Muscle of leg (tissue), 16 donors: ENCODE measurements around the gene ZNF487. TPM values are rescaled to one million over a fixed set of nuclear protein-coding genes. Genes with fewer than 3 reads are reported as not detected.
"Not testable (repeated sequence)": the region's sequence is repeated elsewhere in the genome, so short reads cannot be mapped to it uniquely, and the experiment has no call there.

ENCODE experiments used
- DNase-seq: peaks from one replicate; pipeline ENCODE4 v3.0.0; 2013
- H3K27ac ChIP-seq: one replicate; pipeline ENCODE4 v1.5.1; 2013; ENCODE audit warnings: mild to moderate bottlenecking, low read length, control low read depth
- H3K27me3 ChIP-seq: one replicate; pipeline ENCODE4 v1.6.1; 2013; ENCODE audit warnings: low read length; ENCODE audit not compliant: control insufficient read depth, insufficient read depth
- H3K36me3 ChIP-seq: one replicate; pipeline ENCODE4 v1.6.1; 2013; ENCODE audit warnings: low read length; ENCODE audit not compliant: control insufficient read depth, insufficient read depth
- H3K4me1 ChIP-seq: one replicate; pipeline ENCODE4 v1.6.1; 2013; ENCODE audit warnings: low read length; ENCODE audit not compliant: control insufficient read depth, insufficient read depth
- H3K4me3 ChIP-seq: one replicate; pipeline ENCODE4 v1.5.1; 2013; ENCODE audit warnings: low read length, control low read depth
- H3K9me3 ChIP-seq: replicated peaks from 2 replicates; pipeline ENCODE4 v1.6.1; 2013; ENCODE audit warnings: low read depth, low read length; ENCODE audit not compliant: control insufficient read depth
- WGBS: methylation state at CpG from one replicate; pipeline ENCODE4 v1.1.5; 2013; ENCODE audit warnings: missing lambda C conversion rate; ENCODE audit not compliant: insufficient coverage; 5-methylcytosine and 5-hydroxymethylcytosine counted together
- long read RNA-seq, 11 donors: transcript quantifications; one replicate each; lab custom pipeline, GENCODE V29; 2026
- polyA plus RNA-seq, 8 donors: library from polyadenylated mRNA; unstranded; fragments of 120-200 nt; gene quantifications; one replicate each; pipeline versions ENCODE4 v1.2.1 to v1.2.3, GENCODE V29; 2013; ENCODE audit warnings: inconsistent platforms in 1 of 8, low replicate concordance in 1 of 8; ENCODE audit not compliant: insufficient read length in 8 of 8, insufficient read depth in 1 of 8
- total RNA-seq: library from RNA; stranded (reverse); fragments of 120-200 nt; gene quantifications from one replicate; pipeline ENCODE4 v1.2.4, GENCODE V29; 2013

The ZNF487 gene
- total RNA-seq (5.9 TPM), polyA plus RNA-seq (1 to 10 TPM; 3.6 to 5.1 (median 4.1) TPM)
- long read RNA-seq, donor 1, result 0 reads
- long read RNA-seq, donor 2, result 0 reads
- long read RNA-seq, donor 3, result 0 reads
- long read RNA-seq, donor 4, partial matches to known transcripts, result 0 of 2 reads
- long read RNA-seq, donor 4, other reads (novel, unspliced or antisense), result 0 of 2 reads
- long read RNA-seq, donor 5, partial matches to known transcripts, result 0 of 2 reads
- long read RNA-seq, donor 5, other reads (novel, unspliced or antisense), result 0 of 2 reads
- long read RNA-seq, donor 6, partial matches to known transcripts, result 0 of 2 reads
- long read RNA-seq, donor 6, other reads (novel, unspliced or antisense), result 0 of 2 reads
- long read RNA-seq, donor 7, partial matches to known transcripts, result 0 of 1 reads
- long read RNA-seq, donor 7, other reads (novel, unspliced or antisense), result 0 of 1 reads
- long read RNA-seq, donor 8, partial matches to known transcripts, result 0 of 4 reads
- long read RNA-seq, donor 8, other reads (novel, unspliced or antisense), result 0 of 4 reads
- long read RNA-seq, donor 9, partial matches to known transcripts, result 0 of 1 reads
- long read RNA-seq, donor 9, other reads (novel, unspliced or antisense), result 0 of 1 reads
- long read RNA-seq, donor 10, partial matches to known transcripts, result 0 of 4 reads
- long read RNA-seq, donor 10, other reads (novel, unspliced or antisense), result 0 of 4 reads
- long read RNA-seq, donor 11, partial matches to known transcripts, result 0 of 1 reads
- long read RNA-seq, donor 11, other reads (novel, unspliced or antisense), result 0 of 1 reads

- 0% methylated on average over 67 of the region's 69 CpGs for WGBS
- Histone ChIP-seq H3K4me3 (peak within 1 kb of the TSS; percentile 68), H3K4me1 (peaks cover 5% of the 10 kb centered on the region)
Observed at GRCh38 chr10:43436291-43437140, at the start of gene ZNF487. TSS of gene ZNF487 (plus strand) at chr10:43437111. CDS start at chr10:43475814, 38,703 bp downstream.

GRCh38 chr10:43387678-43388032 lies 49.3 kb upstream of the ZNF487 start:
- WGBS, result no CpG with 5 or more reads among the region's 5 CpGs

More at GRCh38 chr10:43436291-43437140, at the start of gene ZNF487:
- Histone ChIP-seq H3K36me3 (no peaks in the 10 kb centered on the region), H3K9me3 (no peaks in the 10 kb centered on the region), H3K27me3 (no peaks in the 10 kb centered on the region), H3K27ac (peak within 1 kb of the TSS; percentile 98)
- DNase-seq, result peak; percentile 96

GRCh38 chr10:43389867-43390266 lies 47.0 kb upstream of the ZNF487 start:
- Histone ChIP-seq H3K4me3 (no peak overlapping the region), H3K27me3 (no peaks in the 10 kb centered on the region), H3K36me3 (peaks cover 75% of the 10 kb centered on the region), H3K4me1 (peaks cover 2% of the 10 kb centered on the region), H3K27ac (no peak overlapping the region), H3K9me3 (no peaks in the 10 kb centered on the region)
- 83% methylated on average over 2 of the region's 3 CpGs for WGBS
- no peak for DNase-seq

More at GRCh38 chr10:43387678-43388032, 49.3 kb upstream of the ZNF487 start:
- H3K36me3 ChIP-seq, result peaks cover 61% of the 10 kb centered on the region
- no peak overlapping the region for H3K4me3 ChIP-seq
- no peak for DNase-seq
- H3K27ac ChIP-seq, result no peak overlapping the region
- H3K9me3 ChIP-seq, result no peaks in the 10 kb centered on the region
- H3K27me3 ChIP-seq, result no peaks in the 10 kb centered on the region
- H3K4me1 ChIP-seq, result no peaks in the 10 kb centered on the region

- DNase-seq, result no peak
- Histone ChIP-seq H3K27me3 (no peaks in the 10 kb centered on the region), H3K27ac (no peak overlapping the region), H3K4me1 (peaks cover 6% of the 10 kb centered on the region), H3K36me3 (peaks cover 75% of the 10 kb centered on the region), H3K9me3 (no peaks in the 10 kb centered on the region), H3K4me3 (no peak overlapping the region)
- 68% methylated on average over 4 of the region's 5 CpGs for WGBS
Observed at GRCh38 chr10:43390333-43390732, 46.6 kb upstream of the ZNF487 start.

- peaks cover 71% of the 10 kb centered on the region for H3K36me3 ChIP-seq
- no peaks in the 10 kb centered on the region for H3K27me3 ChIP-seq
- peaks cover 9% of the 10 kb centered on the region for H3K4me1 ChIP-seq
- H3K4me3 ChIP-seq, result no peak overlapping the region
- 93% methylated on average over 3 of the region's 7 CpGs for WGBS
- no peaks in the 10 kb centered on the region for H3K9me3 ChIP-seq
- no peak overlapping the region for H3K27ac ChIP-seq
- DNase-seq, result peak; percentile 53
Observed at GRCh38 chr10:43390759-43391158, 46.2 kb upstream of the ZNF487 start.

GRCh38 chr10:43391496-43391895 lies 45.4 kb upstream of the ZNF487 start:
- no peaks in the 10 kb centered on the region for H3K9me3 ChIP-seq
- WGBS, result 79% methylated on average over 4 of the region's 6 CpGs
- peaks cover 69% of the 10 kb centered on the region for H3K36me3 ChIP-seq
- DNase-seq, result no peak
- H3K4me3 ChIP-seq, result no peak overlapping the region
- H3K27me3 ChIP-seq, result no peaks in the 10 kb centered on the region
- H3K4me1 ChIP-seq, result peaks cover 13% of the 10 kb centered on the region
- no peak overlapping the region for H3K27ac ChIP-seq

DNA sequence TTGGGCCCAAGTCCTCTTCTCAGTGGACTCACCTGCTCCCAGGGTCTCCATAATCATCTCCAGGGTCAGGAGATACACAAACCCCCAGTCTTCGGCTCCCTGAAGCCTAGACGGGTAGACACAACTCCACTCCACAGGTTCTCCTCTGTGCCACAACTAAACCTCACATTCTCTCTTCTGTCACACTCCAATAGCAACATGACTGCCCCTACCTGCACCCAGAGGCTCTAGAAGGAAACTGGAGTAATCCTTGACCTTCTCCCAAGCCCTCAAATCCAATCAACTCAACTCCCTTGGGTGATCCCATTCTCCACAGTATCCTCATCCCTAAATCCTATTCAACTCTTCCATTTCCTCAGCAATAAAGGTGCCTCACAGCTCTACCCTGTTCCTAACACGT lies 44.2 kb upstream of the ZNF487 start:
- peaks cover 57% of the 10 kb centered on the region for H3K36me3 ChIP-seq
- H3K9me3 ChIP-seq, result no peaks in the 10 kb centered on the region
- no peak for DNase-seq
- WGBS, result 78% methylated on average over 2 of the region's 3 CpGs
- H3K4me3 ChIP-seq, result no peak overlapping the region
- no peaks in the 10 kb centered on the region for H3K27me3 ChIP-seq
- H3K27ac ChIP-seq, result no peak overlapping the region
- peaks cover 13% of the 10 kb centered on the region for H3K4me1 ChIP-seq

DNA sequence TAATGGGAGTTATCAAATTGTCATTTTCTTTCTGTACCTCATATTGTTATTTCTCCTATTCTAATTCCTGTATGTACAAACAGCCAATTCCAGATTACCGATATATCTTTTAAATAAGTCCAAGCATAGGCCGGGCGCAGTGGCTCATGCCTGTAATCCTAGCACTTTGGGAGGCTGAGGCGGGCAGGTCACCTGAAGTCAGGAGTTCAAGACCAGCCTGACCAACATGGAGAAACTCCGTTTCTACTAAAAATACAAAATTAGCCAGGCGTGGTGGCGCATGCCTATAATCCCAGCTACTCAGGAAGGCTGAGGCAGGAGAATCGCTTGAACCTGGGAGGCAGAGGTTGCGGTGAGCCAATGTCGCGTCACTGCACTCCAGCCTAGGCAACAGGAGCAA lies 43.7 kb upstream of the ZNF487 start:
- peaks cover 54% of the 10 kb centered on the region for H3K36me3 ChIP-seq
- not testable (repeated sequence) for H3K27ac ChIP-seq, DNase-seq, H3K9me3 ChIP-seq, H3K4me3 ChIP-seq, H3K27me3 ChIP-seq
- peaks cover 17% of the 10 kb centered on the region for H3K4me1 ChIP-seq
- 98% methylated on average over 6 of the region's 11 CpGs for WGBS

DNA sequence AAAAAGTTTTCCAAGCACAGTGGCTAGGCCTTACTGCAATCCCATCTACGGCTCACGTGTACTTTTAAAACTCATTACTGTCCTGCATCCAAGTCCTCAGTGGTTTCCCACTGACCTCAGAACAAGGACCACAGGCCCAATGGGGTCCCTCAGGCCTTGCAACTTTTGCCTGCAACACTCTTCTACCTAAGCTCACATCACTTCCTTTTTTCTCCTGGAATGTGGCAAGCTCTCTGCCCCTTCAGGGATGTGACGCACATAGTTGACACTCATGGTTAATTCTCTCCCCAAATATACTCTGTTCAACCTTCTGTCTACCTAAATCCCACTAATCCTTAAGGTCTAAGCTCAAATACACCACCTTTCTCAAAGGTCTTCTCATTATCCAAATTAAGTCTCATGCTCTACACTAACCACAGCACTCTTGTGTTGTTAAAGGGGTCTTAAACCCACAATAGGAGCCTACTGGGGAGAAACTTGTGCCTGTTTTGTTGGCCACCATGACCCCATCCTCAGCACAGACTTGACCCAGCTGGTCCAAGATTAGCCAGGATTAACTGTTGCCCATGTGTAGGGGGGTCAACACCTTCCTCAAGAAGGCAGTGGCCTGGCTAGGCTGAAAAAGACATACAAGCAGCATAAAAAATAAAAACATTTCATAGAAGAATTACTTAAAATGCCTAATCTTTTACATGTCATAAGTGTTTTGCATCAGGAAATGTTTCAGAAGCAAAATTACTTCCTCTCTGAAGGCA lies 43.1 kb upstream of the ZNF487 start:
- Histone ChIP-seq H3K27ac (no peak overlapping the region), H3K4me1 (peaks cover 22% of the 10 kb centered on the region)

More for the DNA sequence above, 43.1 kb upstream of the ZNF487 start:
- H3K9me3 ChIP-seq, result no peaks in the 10 kb centered on the region
- H3K4me3 ChIP-seq, result no peak overlapping the region
- H3K36me3 ChIP-seq, result peaks cover 51% of the 10 kb centered on the region
- H3K27me3 ChIP-seq, result no peaks in the 10 kb centered on the region
- 73% methylated on average over 3 of the region's 3 CpGs for WGBS
- no peak for DNase-seq
